ENCODE results near the gene TRUB2. TPM values are rescaled to one million over a fixed set of nuclear protein-coding genes. Genes with fewer than 3 reads are reported as not detected.

TRUB2 gene
- total and polyA plus RNA-seq, 2 of the 13 experiments (the other 11 are each of a cell fraction or from before 2014, with no cell fraction given) = 22.3 to 41.2 TPM

DNA sequence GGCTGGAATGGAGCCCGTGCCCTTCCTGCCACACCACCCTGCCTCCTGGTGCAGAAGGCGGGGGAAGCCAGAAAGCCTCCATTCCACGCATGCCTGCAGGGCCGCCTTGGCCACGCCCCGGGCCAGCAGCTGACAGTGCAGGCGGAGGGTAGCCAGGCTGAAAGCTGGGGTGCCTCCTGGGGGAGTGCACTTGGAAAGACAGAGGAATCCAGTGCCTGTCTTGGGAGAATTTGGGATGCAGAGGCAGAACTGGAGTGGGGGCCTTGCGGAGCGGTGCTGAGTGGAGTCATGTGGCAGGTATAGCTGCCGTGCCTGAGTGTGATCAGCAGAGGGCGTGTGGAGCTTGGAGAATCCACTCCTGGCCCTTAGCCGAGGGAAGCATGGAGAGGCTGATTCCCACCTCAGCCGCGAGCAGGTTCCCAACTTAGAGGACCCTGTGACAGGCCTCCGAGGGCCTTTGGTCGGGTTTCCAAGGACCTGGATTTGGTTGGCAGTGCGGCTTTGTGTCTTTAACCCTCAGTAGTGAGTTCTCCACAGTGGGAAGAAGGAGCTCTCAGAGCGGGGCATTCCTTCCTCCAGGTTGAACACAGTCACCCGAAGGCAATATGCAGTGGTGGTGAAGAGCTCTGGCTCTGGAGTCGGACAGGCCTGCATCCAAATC, 39.9 kb upstream of the TRUB2 start (continued):
- TF ChIP-seq, protein P1, sequence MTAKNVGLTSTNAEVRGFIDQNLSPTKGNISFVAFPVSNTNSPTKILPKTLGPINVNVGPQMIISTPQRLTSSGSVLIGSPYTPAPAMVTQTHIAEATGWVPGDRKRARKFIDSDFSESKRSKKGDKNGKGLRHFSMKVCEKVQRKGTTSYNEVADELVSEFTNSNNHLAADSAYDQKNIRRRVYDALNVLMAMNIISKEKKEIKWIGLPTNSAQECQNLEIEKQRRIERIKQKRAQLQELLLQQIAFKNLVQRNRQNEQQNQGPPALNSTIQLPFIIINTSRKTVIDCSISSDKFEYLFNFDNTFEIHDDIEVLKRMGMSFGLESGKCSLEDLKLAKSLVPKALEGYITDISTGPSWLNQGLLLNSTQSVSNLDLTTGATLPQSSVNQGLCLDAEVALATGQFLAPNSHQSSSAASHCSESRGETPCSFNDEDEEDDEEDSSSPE (CRISPR knock-in tag; IDR thresholded peaks at IDR 0.05) = no peak
- TF ChIP-seq REL (CRISPR knock-in tag; conservative IDR thresholded peaks at IDR 0.05) (no peak), WIZ (CRISPR knock-in tag; IDR thresholded peaks at IDR 0.05) (no peak), ELF3 (CRISPR knock-in tag; IDR thresholded peaks at IDR 0.05) (peak; percentile 31; the same call in 1 of the 2 replicates), ZNF605 (CRISPR knock-in tag; IDR thresholded peaks at IDR 0.05) (no peak; the same call in 1 of the 2 replicates), ZNF230 (CRISPR knock-in tag; IDR thresholded peaks at IDR 0.05) (no peak), JUN (CRISPR knock-in tag; IDR thresholded peaks at IDR 0.05) (no peak), ZNF335 (CRISPR knock-in tag; IDR thresholded peaks at IDR 0.05) (0 out of 2 replicates have a peak, but pooled peaks have one; percentile 62), ZNF777 (CRISPR knock-in tag; IDR thresholded peaks at IDR 0.05) (peak; percentile 47; the same call in 1 of the 2 replicates), KDM4B (CRISPR knock-in tag; IDR thresholded peaks at IDR 0.05) (no peak)
- TF ChIP-seq, protein P2, sequence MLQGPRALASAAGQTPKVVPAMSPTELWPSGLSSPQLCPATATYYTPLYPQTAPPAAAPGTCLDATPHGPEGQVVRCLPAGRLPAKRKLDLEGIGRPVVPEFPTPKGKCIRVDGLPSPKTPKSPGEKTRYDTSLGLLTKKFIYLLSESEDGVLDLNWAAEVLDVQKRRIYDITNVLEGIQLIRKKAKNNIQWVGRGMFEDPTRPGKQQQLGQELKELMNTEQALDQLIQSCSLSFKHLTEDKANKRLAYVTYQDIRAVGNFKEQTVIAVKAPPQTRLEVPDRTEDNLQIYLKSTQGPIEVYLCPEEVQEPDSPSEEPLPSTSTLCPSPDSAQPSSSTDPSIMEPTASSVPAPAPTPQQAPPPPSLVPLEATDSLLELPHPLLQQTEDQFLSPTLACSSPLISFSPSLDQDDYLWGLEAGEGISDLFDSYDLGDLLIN (CRISPR knock-in tag; IDR thresholded peaks at IDR 0.05; ENCODE audit: borderline replicate concordance) = no peak
- TF ChIP-seq, protein P3, sequence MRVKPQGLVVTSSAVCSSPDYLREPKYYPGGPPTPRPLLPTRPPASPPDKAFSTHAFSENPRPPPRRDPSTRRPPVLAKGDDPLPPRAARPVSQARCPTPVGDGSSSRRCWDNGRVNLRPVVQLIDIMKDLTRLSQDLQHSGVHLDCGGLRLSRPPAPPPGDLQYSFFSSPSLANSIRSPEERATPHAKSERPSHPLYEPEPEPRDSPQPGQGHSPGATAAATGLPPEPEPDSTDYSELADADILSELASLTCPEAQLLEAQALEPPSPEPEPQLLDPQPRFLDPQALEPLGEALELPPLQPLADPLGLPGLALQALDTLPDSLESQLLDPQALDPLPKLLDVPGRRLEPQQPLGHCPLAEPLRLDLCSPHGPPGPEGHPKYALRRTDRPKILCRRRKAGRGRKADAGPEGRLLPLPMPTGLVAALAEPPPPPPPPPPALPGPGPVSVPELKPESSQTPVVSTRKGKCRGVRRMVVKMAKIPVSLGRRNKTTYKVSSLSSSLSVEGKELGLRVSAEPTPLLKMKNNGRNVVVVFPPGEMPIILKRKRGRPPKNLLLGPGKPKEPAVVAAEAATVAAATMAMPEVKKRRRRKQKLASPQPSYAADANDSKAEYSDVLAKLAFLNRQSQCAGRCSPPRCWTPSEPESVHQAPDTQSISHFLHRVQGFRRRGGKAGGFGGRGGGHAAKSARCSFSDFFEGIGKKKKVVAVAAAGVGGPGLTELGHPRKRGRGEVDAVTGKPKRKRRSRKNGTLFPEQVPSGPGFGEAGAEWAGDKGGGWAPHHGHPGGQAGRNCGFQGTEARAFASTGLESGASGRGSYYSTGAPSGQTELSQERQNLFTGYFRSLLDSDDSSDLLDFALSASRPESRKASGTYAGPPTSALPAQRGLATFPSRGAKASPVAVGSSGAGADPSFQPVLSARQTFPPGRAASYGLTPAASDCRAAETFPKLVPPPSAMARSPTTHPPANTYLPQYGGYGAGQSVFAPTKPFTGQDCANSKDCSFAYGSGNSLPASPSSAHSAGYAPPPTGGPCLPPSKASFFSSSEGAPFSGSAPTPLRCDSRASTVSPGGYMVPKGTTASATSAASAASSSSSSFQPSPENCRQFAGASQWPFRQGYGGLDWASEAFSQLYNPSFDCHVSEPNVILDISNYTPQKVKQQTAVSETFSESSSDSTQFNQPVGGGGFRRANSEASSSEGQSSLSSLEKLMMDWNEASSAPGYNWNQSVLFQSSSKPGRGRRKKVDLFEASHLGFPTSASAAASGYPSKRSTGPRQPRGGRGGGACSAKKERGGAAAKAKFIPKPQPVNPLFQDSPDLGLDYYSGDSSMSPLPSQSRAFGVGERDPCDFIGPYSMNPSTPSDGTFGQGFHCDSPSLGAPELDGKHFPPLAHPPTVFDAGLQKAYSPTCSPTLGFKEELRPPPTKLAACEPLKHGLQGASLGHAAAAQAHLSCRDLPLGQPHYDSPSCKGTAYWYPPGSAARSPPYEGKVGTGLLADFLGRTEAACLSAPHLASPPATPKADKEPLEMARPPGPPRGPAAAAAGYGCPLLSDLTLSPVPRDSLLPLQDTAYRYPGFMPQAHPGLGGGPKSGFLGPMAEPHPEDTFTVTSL (CRISPR knock-in tag; IDR thresholded peaks at IDR 0.05; ENCODE audit: borderline replicate concordance) = no peak
- TF ChIP-seq, protein P4, sequence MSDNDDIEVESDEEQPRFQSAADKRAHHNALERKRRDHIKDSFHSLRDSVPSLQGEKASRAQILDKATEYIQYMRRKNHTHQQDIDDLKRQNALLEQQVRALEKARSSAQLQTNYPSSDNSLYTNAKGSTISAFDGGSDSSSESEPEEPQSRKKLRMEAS (IDR thresholded peaks at IDR 0.05) = peak; percentile 44; the same call in 1 of the 2 replicates
- TF ChIP-seq, protein P5, sequence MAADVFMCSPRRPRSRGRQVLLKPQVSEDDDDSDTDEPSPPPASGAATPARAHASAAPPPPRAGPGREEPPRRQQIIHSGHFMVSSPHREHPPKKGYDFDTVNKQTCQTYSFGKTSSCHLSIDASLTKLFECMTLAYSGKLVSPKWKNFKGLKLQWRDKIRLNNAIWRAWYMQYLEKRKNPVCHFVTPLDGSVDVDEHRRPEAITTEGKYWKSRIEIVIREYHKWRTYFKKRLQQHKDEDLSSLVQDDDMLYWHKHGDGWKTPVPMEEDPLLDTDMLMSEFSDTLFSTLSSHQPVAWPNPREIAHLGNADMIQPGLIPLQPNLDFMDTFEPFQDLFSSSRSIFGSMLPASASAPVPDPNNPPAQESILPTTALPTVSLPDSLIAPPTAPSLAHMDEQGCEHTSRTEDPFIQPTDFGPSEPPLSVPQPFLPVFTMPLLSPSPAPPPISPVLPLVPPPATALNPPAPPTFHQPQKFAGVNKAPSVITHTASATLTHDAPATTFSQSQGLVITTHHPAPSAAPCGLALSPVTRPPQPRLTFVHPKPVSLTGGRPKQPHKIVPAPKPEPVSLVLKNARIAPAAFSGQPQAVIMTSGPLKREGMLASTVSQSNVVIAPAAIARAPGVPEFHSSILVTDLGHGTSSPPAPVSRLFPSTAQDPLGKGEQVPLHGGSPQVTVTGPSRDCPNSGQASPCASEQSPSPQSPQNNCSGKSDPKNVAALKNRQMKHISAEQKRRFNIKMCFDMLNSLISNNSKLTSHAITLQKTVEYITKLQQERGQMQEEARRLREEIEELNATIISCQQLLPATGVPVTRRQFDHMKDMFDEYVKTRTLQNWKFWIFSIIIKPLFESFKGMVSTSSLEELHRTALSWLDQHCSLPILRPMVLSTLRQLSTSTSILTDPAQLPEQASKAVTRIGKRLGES (CRISPR knock-in tag; IDR thresholded peaks at IDR 0.05; ENCODE audit: borderline replicate concordance) = no peak
- TF ChIP-seq, protein P6, sequence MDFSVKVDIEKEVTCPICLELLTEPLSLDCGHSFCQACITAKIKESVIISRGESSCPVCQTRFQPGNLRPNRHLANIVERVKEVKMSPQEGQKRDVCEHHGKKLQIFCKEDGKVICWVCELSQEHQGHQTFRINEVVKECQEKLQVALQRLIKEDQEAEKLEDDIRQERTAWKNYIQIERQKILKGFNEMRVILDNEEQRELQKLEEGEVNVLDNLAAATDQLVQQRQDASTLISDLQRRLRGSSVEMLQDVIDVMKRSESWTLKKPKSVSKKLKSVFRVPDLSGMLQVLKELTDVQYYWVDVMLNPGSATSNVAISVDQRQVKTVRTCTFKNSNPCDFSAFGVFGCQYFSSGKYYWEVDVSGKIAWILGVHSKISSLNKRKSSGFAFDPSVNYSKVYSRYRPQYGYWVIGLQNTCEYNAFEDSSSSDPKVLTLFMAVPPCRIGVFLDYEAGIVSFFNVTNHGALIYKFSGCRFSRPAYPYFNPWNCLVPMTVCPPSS (IDR thresholded peaks at IDR 0.05) = no peak
- TF ChIP-seq, protein P7, sequence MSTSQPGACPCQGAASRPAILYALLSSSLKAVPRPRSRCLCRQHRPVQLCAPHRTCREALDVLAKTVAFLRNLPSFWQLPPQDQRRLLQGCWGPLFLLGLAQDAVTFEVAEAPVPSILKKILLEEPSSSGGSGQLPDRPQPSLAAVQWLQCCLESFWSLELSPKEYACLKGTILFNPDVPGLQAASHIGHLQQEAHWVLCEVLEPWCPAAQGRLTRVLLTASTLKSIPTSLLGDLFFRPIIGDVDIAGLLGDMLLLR (CRISPR knock-in tag; IDR thresholded peaks at IDR 0.05) = 0 out of 2 replicates have a peak, but pooled peaks have one; percentile 34
